SK-N-SH (cell line): Measurements from ENCODE around the gene CCS. TPM values are rescaled to one million over a fixed set of nuclear protein-coding genes. Genes with fewer than 3 reads are reported as not detected.

Source experiments
- CTCF ChIA-PET: fragments of 300-600, 350-600 bp; formaldehyde crosslinking; extraction: SDS; loops from one replicate; lab custom pipeline; 2021; lab: Yijun Ruan, JAX
- POLR2A ChIA-PET: fragments of 350-600 bp; sonication (Branson Sonifier 250); formaldehyde crosslinking; extraction: SDS; loops from one replicate; lab custom pipeline; 2020; ENCODE audit warnings: antibody characterized with exemption, inconsistent platforms; lab: Yijun Ruan, JAX
- DNase-seq: peaks from one replicate; pipeline ENCODE4 v3.0.0; 2012
- H2AFZ ChIP-seq: fragments of 200-600 bp; sonication (generic); 2 replicates; pipeline ENCODE4 v1.8.1; 2016; ENCODE audit warnings: antibody characterized with exemption, mild to moderate bottlenecking, low read depth
- H3F3A ChIP-seq: fragments of 200-600 bp; sonication (generic); replicated peaks from 2 replicates; pipeline ENCODE3; 2016; ENCODE audit warnings: antibody characterized with exemption, mild to moderate bottlenecking; ENCODE audit not compliant: insufficient read depth
- H3K27ac ChIP-seq, 2 experiments: fragments of 200-500 bp in 1 of 2; fragments of 200-600 bp in 1 of 2; sonication (Bioruptor generic) in 1 of 2; sonication (generic), shearing (Covaris generic) in 1 of 2; 2 replicates each; pipeline versions ENCODE4 v1.5.1 to v1.6.1; 2014 to 2016; ENCODE audit warnings: low read depth in 2 of 2, inconsistent platforms in 1 of 2, low read length in 1 of 2, mild to moderate bottlenecking in 1 of 2, mixed read lengths in 1 of 2
- H3K27me3 ChIP-seq: fragments of 200-600 bp; sonication (generic), shearing (Covaris generic); 2 replicates; pipeline ENCODE4 v1.6.1; 2016; ENCODE audit warnings: mixed run types; ENCODE audit not compliant: insufficient read depth
- H3K36me3 ChIP-seq, 2 experiments: fragments of 200-500 bp in 1 of 2; fragments of 200-600 bp in 1 of 2; sonication (Bioruptor generic) in 1 of 2; sonication (generic) in 1 of 2; replicated peaks in 1 of 2; 2 replicates each; pipeline versions ENCODE3 to v1.5.1; 2014 to 2016; ENCODE audit warnings: low read length in 1 of 2, mild to moderate bottlenecking in 1 of 2; ENCODE audit not compliant: insufficient read depth in 2 of 2, control insufficient read depth in 1 of 2
- H3K4me1 ChIP-seq, 2 experiments: fragments of 200-500 bp in 1 of 2; fragments of 200-600 bp in 1 of 2; sonication (Bioruptor generic) in 1 of 2; sonication (generic), shearing (Covaris generic) in 1 of 2; 2 replicates each; pipeline versions ENCODE4 v1.5.1 to v1.6.1; 2014 to 2016; ENCODE audit warnings: low read depth in 1 of 2, low read length in 1 of 2, mixed run types in 1 of 2; ENCODE audit not compliant: insufficient read depth in 2 of 2, control insufficient read depth in 1 of 2
- H3K4me2 ChIP-seq: fragments of 200-600 bp; sonication (generic), shearing (Covaris generic); 2 replicates; pipeline ENCODE4 v1.6.1; 2017; ENCODE audit warnings: mixed run types
- H3K4me3 ChIP-seq, 2 experiments: fragments of 200-500 bp in 1 of 2; fragments of 200-600 bp in 1 of 2; sonication (Bioruptor generic) in 1 of 2; sonication (generic), shearing (Covaris generic) in 1 of 2; 2 replicates each; pipeline versions ENCODE4 v1.5.1 to v1.8.1; 2014 to 2016; ENCODE audit warnings: low read depth in 2 of 2, inconsistent platforms in 1 of 2, low read length in 1 of 2, mild to moderate bottlenecking in 1 of 2, mixed read lengths in 1 of 2, moderate library complexity in 1 of 2
- H3K79me2 ChIP-seq: fragments of 200-600 bp; sonication (generic); 2 replicates; pipeline ENCODE4 v1.8.1; 2017; ENCODE audit warnings: mild to moderate bottlenecking; ENCODE audit not compliant: insufficient read depth
- H3K9ac ChIP-seq: fragments of 200-600 bp; sonication (generic); 2 replicates; pipeline ENCODE4 v1.6.1; 2017; ENCODE audit warnings: mixed run types
- H3K9me2 ChIP-seq: fragments of 200-600 bp; sonication (generic); 2 replicates; pipeline ENCODE4 v1.6.1; 2017; ENCODE audit warnings: mixed run types
- H3K9me3 ChIP-seq: fragments of 200-600 bp; sonication (generic); 2 replicates; pipeline ENCODE4 v1.6.1; 2017; ENCODE audit warnings: mixed run types, mild to moderate bottlenecking, moderate library complexity
- H4K20me1 ChIP-seq: fragments of 200-600 bp; sonication (generic); 2 replicates; pipeline ENCODE4 v1.6.1; 2017; ENCODE audit warnings: mild to moderate bottlenecking, mixed run types; ENCODE audit not compliant: insufficient read depth
- EP300 ChIP-seq, 2 experiments: IDR thresholded peaks; 2 replicates each; pipeline versions ENCODE4 v1.4.0 to v1.6.1; 2012; ENCODE audit warnings: borderline replicate concordance in 1 of 2, low read depth in 1 of 2, low read length in 1 of 2
- EZH2phosphoT487 ChIP-seq: fragments of 200-600 bp; sonication (generic); IDR thresholded peaks from 2 replicates; pipeline ENCODE4 v1.6.1; 2017; ENCODE audit warnings: low read depth, mixed run types, mild to moderate bottlenecking, antibody characterized with exemption, moderate library complexity, borderline replicate concordance
- FOSL2 ChIP-seq: IDR thresholded peaks from 2 replicates; pipeline ENCODE4 v1.4.0; 2012; ENCODE audit warnings: low read depth, mild to moderate bottlenecking, moderate library complexity, borderline replicate concordance
- FOXJ3 ChIP-seq: sonication (generic); formaldehyde crosslinking; IDR thresholded peaks from 2 replicates; pipeline ENCODE4 v1.5.1; 2020; ENCODE audit warnings: mild to moderate bottlenecking, missing genetic modification reagents
- FOXM1 ChIP-seq: IDR thresholded peaks from 2 replicates; pipeline ENCODE4 v1.4.0; 2012; ENCODE audit warnings: low read depth, mild to moderate bottlenecking
- GABPA ChIP-seq: IDR thresholded peaks from 2 replicates; pipeline ENCODE4 v1.4.0; 2012; ENCODE audit warnings: low read depth, mild to moderate bottlenecking
- JUND ChIP-seq: IDR thresholded peaks from 2 replicates; pipeline ENCODE4 v1.4.0; 2012
- MEF2A ChIP-seq: IDR thresholded peaks from 2 replicates; pipeline ENCODE4 v1.4.0; 2012; ENCODE audit warnings: low read depth, borderline replicate concordance
- MXI1 ChIP-seq: IDR thresholded peaks from 2 replicates; pipeline ENCODE4 v1.6.1; 2012; ENCODE audit warnings: mild to moderate bottlenecking, low read depth, low read length, improper control_type of control experiment
- RAD21 ChIP-seq: IDR thresholded peaks from 2 replicates; pipeline ENCODE4 v1.6.1; 2012; ENCODE audit warnings: mild to moderate bottlenecking, low read length
- RCOR1 ChIP-seq: fragments of 150-350 bp; IDR thresholded peaks from 2 replicates; pipeline ENCODE4 v1.6.1; 2017; ENCODE audit warnings: antibody characterized with exemption, low read length
- TCF12 ChIP-seq: IDR thresholded peaks from 2 replicates; pipeline ENCODE4 v1.4.0; 2012
- TEAD4 ChIP-seq: IDR thresholded peaks from 2 replicates; pipeline ENCODE4 v1.4.0; 2012; ENCODE audit warnings: mild to moderate bottlenecking, borderline replicate concordance; ENCODE audit not compliant: insufficient read depth
- WGBS: methylation state at CpG from one replicate; pipeline ENCODE4 v1.1.6; 2017; ENCODE audit warnings: low lambda C conversion rate; 5-methylcytosine and 5-hydroxymethylcytosine counted together
- polyA plus RNA-seq, 3 experiments: library from polyadenylated mRNA; depleted of rRNA; stranded (reverse); fragments of >200 nt; gene quantifications; 2 replicates each; pipeline ENCODE4 v1.2.3, GENCODE V29; 2012
- TF ChIP-seq, protein P1 (sequence below): fragments of 150-350 bp; IDR thresholded peaks from 2 replicates; pipeline ENCODE4 v1.6.1; 2017; ENCODE audit warnings: antibody characterized with exemption, low read length, low read depth, borderline replicate concordance
- TF ChIP-seq, protein P2 (sequence below): IDR thresholded peaks from 2 replicates; pipeline ENCODE4 v1.4.0; 2012; ENCODE audit warnings: low read depth, borderline replicate concordance
- TF ChIP-seq, protein P3 (sequence below): fragments of 200-600 bp; sonication (generic); IDR thresholded peaks from 2 replicates; pipeline ENCODE4 v1.6.1; 2017; ENCODE audit warnings: antibody characterized with exemption, mild to moderate bottlenecking, moderate library complexity
- TF ChIP-seq, protein P4 (sequence below): IDR thresholded peaks from 2 replicates; pipeline ENCODE4; 2012
- TF ChIP-seq, protein P5 (sequence below): fragments of 150-350 bp; IDR thresholded peaks from 2 replicates; pipeline ENCODE4 v1.6.1; 2016; ENCODE audit warnings: mild to moderate bottlenecking, low read depth, low read length
- TF ChIP-seq, protein P6 (sequence below): IDR thresholded peaks from 2 replicates; pipeline ENCODE4 v1.4.0; 2012; ENCODE audit warnings: low read depth

CCS gene
- polyA plus RNA-seq, 1 of the 3 experiments (the other 2 are of a cell fraction) = 56.1 TPM

DNA sequence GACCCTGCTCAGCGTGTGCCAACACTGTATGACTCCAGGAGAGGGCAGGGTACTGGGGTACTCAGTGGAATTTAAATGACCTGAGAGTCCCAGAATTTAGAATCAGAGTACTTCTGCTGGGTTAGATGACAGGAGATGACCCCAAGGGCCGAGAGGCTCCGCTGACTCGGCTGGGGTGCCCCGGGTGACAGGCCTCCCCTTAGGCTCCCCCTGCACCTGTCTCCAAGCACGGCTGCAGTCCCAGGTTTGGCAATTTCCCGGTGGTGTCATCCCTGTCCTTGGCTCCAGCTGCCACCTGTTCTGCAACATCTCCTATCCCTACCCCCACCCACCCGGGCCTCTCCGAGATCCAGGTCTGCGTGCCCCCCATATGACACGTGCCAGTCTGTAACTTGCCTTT is 44.9 kb upstream of the CCS start:
- Histone ChIP-seq H3K27me3 (no peaks in the 10 kb centered on the region), H3K4me1 (peaks cover 0 to 10% of the 10 kb centered on the region in 2 experiments; a peak in 1 of 4 replicates), H4K20me1 (no peaks in the 10 kb centered on the region), H3K9me3 (no peaks in the 10 kb centered on the region), H3K79me2 (peaks cover 7% of the 10 kb centered on the region), H3K9ac (no peak overlapping the region), H3K27ac (no peak overlapping the region), H3K9me2 (no peaks in the 10 kb centered on the region), H3F3A (peaks cover 4% of the 10 kb centered on the region), H3K4me3 (no peak overlapping the region), H2AFZ (no peak overlapping the region), H3K4me2 (no peak overlapping the region), H3K36me3 (no peaks in the 10 kb centered on the region)
- TF ChIP-seq MXI1 = no peak
- TF ChIP-seq TCF12 = no peak
- no peak for TF ChIP-seq FOXM1
- no peak for TF ChIP-seq JUND
- TF ChIP-seq, protein P1, sequence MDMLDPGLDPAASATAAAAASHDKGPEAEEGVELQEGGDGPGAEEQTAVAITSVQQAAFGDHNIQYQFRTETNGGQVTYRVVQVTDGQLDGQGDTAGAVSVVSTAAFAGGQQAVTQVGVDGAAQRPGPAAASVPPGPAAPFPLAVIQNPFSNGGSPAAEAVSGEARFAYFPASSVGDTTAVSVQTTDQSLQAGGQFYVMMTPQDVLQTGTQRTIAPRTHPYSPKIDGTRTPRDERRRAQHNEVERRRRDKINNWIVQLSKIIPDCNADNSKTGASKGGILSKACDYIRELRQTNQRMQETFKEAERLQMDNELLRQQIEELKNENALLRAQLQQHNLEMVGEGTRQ = no peak
- no peak for TF ChIP-seq GABPA
- TF ChIP-seq FOXJ3 = no peak
- TF ChIP-seq, protein P2, sequence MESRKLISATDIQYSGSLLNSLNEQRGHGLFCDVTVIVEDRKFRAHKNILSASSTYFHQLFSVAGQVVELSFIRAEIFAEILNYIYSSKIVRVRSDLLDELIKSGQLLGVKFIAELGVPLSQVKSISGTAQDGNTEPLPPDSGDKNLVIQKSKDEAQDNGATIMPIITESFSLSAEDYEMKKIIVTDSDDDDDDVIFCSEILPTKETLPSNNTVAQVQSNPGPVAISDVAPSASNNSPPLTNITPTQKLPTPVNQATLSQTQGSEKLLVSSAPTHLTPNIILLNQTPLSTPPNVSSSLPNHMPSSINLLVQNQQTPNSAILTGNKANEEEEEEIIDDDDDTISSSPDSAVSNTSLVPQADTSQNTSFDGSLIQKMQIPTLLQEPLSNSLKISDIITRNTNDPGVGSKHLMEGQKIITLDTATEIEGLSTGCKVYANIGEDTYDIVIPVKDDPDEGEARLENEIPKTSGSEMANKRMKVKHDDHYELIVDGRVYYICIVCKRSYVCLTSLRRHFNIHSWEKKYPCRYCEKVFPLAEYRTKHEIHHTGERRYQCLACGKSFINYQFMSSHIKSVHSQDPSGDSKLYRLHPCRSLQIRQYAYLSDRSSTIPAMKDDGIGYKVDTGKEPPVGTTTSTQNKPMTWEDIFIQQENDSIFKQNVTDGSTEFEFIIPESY = no peak
- TF ChIP-seq, protein P3, sequence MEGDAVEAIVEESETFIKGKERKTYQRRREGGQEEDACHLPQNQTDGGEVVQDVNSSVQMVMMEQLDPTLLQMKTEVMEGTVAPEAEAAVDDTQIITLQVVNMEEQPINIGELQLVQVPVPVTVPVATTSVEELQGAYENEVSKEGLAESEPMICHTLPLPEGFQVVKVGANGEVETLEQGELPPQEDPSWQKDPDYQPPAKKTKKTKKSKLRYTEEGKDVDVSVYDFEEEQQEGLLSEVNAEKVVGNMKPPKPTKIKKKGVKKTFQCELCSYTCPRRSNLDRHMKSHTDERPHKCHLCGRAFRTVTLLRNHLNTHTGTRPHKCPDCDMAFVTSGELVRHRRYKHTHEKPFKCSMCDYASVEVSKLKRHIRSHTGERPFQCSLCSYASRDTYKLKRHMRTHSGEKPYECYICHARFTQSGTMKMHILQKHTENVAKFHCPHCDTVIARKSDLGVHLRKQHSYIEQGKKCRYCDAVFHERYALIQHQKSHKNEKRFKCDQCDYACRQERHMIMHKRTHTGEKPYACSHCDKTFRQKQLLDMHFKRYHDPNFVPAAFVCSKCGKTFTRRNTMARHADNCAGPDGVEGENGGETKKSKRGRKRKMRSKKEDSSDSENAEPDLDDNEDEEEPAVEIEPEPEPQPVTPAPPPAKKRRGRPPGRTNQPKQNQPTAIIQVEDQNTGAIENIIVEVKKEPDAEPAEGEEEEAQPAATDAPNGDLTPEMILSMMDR = no peak
- TF ChIP-seq EZH2phosphoT487 = no peak
- TF ChIP-seq RAD21 = no peak
- TF ChIP-seq, protein P4, sequence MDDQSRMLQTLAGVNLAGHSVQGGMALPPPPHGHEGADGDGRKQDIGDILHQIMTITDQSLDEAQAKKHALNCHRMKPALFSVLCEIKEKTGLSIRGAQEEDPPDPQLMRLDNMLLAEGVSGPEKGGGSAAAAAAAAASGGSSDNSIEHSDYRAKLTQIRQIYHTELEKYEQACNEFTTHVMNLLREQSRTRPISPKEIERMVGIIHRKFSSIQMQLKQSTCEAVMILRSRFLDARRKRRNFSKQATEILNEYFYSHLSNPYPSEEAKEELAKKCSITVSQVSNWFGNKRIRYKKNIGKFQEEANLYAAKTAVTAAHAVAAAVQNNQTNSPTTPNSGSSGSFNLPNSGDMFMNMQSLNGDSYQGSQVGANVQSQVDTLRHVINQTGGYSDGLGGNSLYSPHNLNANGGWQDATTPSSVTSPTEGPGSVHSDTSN = no peak
- no peak for TF ChIP-seq EP300 (IDR thresholded peaks at IDR 0.05; ENCODE audit: borderline replicate concordance in 1 of 2, low read depth in 1 of 2, low read length in 1 of 2)
- no peak for TF ChIP-seq FOSL2
- TF ChIP-seq, protein P5, sequence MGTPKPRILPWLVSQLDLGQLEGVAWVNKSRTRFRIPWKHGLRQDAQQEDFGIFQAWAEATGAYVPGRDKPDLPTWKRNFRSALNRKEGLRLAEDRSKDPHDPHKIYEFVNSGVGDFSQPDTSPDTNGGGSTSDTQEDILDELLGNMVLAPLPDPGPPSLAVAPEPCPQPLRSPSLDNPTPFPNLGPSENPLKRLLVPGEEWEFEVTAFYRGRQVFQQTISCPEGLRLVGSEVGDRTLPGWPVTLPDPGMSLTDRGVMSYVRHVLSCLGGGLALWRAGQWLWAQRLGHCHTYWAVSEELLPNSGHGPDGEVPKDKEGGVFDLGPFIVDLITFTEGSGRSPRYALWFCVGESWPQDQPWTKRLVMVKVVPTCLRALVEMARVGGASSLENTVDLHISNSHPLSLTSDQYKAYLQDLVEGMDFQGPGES = no peak
- no peak for TF ChIP-seq TEAD4
- no peak for TF ChIP-seq RCOR1
- TF ChIP-seq, protein P6, sequence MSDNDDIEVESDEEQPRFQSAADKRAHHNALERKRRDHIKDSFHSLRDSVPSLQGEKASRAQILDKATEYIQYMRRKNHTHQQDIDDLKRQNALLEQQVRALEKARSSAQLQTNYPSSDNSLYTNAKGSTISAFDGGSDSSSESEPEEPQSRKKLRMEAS = no peak
- no peak for TF ChIP-seq MEF2A
- 76% methylated on average over 9 of the region's 11 CpGs for WGBS
- POLR2A ChIA-PET = no interaction called here
- no peak for DNase-seq
- CTCF ChIA-PET = no interaction called here
